MM.1S (cell line): ENCODE results near the gene SORCS2.

ENCODE experiments used
- DNase-seq: peaks from one replicate; pipeline ENCODE4 v3.0.0-alpha.2; 2015
- H2AFZ ChIP-seq: fragments of 300-600 bp; sonication (generic); 2 replicates; pipeline ENCODE4 v1.6.0; 2016; ENCODE audit warnings: antibody characterized with exemption, low read length
- H3F3A ChIP-seq: fragments of 300-600 bp; sonication (generic); 2 replicates; pipeline ENCODE4 v1.6.1; 2016; ENCODE audit warnings: mild to moderate bottlenecking, antibody characterized with exemption, low read length, moderate library complexity, mixed read lengths; ENCODE audit not compliant: insufficient read depth
- H3K27ac ChIP-seq: fragments of 300-600 bp; sonication (generic); 2 replicates; pipeline ENCODE4 v1.5.1; 2016; ENCODE audit warnings: mild to moderate bottlenecking, low read length
- H3K27me3 ChIP-seq: fragments of 300-600 bp; sonication (generic); replicated peaks from 2 replicates; pipeline ENCODE4 v1.6.0; 2016; ENCODE audit warnings: low read length; ENCODE audit not compliant: insufficient read depth
- H3K36me3 ChIP-seq: fragments of 300-600 bp; sonication (generic); replicated peaks from 2 replicates; pipeline ENCODE4 v1.6.1; 2016; ENCODE audit warnings: mild to moderate bottlenecking, low read length, mixed read lengths; ENCODE audit not compliant: insufficient read depth
- H3K4me1 ChIP-seq: fragments of 300-600 bp; sonication (generic); 2 replicates; pipeline ENCODE4 v1.6.1; 2016; ENCODE audit warnings: low read length, mixed read lengths
- H3K4me2 ChIP-seq: fragments of 300-600 bp; sonication (generic); 2 replicates; pipeline ENCODE4 v1.6.0; 2016; ENCODE audit warnings: low read depth, low read length
- H3K4me3 ChIP-seq: fragments of 300-600 bp; sonication (generic); 2 replicates; pipeline ENCODE4 v1.5.1; 2016; ENCODE audit warnings: low read length, mixed read lengths
- H3K79me2 ChIP-seq: fragments of 300-600 bp; sonication (generic); 2 replicates; pipeline ENCODE4 v1.6.1; 2016; ENCODE audit warnings: mixed run types, low read length, mixed read lengths
- H3K9ac ChIP-seq: fragments of 300-600 bp; sonication (generic); 2 replicates; pipeline ENCODE4 v1.6.1; 2016; ENCODE audit warnings: low read length, mixed read lengths
- H3K9me2 ChIP-seq: fragments of 300-600 bp; sonication (generic); replicated peaks from 2 replicates; pipeline ENCODE4 v1.6.1; 2016; ENCODE audit warnings: mild to moderate bottlenecking, low read length, mixed read lengths; ENCODE audit not compliant: insufficient read depth
- H3K9me3 ChIP-seq: fragments of 300-600 bp; sonication (generic); replicated peaks from 2 replicates; pipeline ENCODE4 v1.6.1; 2016; ENCODE audit warnings: mild to moderate bottlenecking, low read length, mixed read lengths; ENCODE audit not compliant: insufficient read depth
- H4K20me1 ChIP-seq: fragments of 300-600 bp; sonication (generic); 2 replicates; pipeline ENCODE4 v1.6.1; 2016; ENCODE audit warnings: mild to moderate bottlenecking, low read length, moderate library complexity, mixed read lengths; ENCODE audit not compliant: insufficient read depth
- EZH2 ChIP-seq: fragments of 300-600 bp; sonication (generic); optimal IDR thresholded peaks from 2 replicates; pipeline ENCODE3; 2017; ENCODE audit warnings: low read depth, mild to moderate bottlenecking, antibody characterized with exemption, low read length, mixed read lengths
- EZH2phosphoT487 ChIP-seq: fragments of 300-600 bp; sonication (generic); IDR thresholded peaks from 2 replicates; pipeline ENCODE4 v1.6.1; 2018; ENCODE audit warnings: antibody characterized with exemption, low read length
- TF ChIP-seq, protein P1 (sequence below): fragments of 300-600 bp; sonication (generic); IDR thresholded peaks from 2 replicates; pipeline ENCODE4 v1.5.1; 2016; ENCODE audit warnings: antibody characterized with exemption, low read length, mixed read lengths

Gene SORCS2

DNA sequence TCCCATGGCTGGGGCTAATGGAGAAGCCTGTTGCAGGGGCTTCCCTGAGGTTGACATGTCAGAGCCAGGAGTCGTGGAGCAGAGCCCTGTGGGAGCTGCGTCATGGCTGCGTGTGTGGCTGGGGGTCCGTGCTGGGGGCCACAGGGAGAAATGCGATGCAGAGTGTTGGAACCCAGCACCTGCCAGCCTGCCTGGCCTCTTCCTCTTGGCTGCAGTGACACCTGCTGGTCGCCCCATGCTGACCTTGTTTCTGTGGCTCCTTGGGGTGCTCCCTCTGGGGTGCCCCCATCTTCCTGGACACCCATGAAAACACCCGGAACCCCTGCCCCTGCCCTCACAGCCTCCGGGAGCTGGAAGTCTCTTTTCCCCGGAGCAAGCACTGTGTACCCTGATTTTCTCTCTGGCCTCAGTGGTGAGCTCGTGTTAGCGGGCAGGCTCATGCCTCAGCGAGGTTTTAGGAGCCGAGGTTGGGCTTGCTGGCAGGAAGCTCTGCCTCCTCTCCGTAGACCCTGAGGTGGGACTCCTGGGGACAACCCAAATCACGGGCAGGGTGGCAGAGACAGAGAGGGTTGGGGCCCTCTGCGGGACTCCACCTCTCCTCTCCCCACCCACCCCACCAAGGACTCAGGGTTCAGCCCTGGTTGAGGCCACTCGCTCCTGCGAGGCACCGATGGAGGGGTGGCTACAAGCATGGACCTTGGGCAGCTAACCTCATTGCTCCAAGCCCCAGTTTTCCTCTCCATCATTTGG is 103.7 kb downstream of the SORCS2 start:
- Histone ChIP-seq H3K36me3 (no peaks in the 10 kb centered on the region), H3K9ac (no peak overlapping the region), H2AFZ (no peak overlapping the region), H3K4me1 (no peaks in the 10 kb centered on the region), H3K9me3 (no peaks in the 10 kb centered on the region), H3K9me2 (no peaks in the 10 kb centered on the region), H3K4me3 (no peak overlapping the region), H3K4me2 (no peak overlapping the region), H3K27ac (no peak overlapping the region), H4K20me1 (no peaks in the 10 kb centered on the region), H3K27me3 (peaks cover 78% of the 10 kb centered on the region), H3F3A (no peaks in the 10 kb centered on the region), H3K79me2 (no peaks in the 10 kb centered on the region)
- TF ChIP-seq, protein P1, sequence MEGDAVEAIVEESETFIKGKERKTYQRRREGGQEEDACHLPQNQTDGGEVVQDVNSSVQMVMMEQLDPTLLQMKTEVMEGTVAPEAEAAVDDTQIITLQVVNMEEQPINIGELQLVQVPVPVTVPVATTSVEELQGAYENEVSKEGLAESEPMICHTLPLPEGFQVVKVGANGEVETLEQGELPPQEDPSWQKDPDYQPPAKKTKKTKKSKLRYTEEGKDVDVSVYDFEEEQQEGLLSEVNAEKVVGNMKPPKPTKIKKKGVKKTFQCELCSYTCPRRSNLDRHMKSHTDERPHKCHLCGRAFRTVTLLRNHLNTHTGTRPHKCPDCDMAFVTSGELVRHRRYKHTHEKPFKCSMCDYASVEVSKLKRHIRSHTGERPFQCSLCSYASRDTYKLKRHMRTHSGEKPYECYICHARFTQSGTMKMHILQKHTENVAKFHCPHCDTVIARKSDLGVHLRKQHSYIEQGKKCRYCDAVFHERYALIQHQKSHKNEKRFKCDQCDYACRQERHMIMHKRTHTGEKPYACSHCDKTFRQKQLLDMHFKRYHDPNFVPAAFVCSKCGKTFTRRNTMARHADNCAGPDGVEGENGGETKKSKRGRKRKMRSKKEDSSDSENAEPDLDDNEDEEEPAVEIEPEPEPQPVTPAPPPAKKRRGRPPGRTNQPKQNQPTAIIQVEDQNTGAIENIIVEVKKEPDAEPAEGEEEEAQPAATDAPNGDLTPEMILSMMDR: peak; percentile 36
- no peak for TF ChIP-seq EZH2
- DNase-seq: no peak

DNA sequence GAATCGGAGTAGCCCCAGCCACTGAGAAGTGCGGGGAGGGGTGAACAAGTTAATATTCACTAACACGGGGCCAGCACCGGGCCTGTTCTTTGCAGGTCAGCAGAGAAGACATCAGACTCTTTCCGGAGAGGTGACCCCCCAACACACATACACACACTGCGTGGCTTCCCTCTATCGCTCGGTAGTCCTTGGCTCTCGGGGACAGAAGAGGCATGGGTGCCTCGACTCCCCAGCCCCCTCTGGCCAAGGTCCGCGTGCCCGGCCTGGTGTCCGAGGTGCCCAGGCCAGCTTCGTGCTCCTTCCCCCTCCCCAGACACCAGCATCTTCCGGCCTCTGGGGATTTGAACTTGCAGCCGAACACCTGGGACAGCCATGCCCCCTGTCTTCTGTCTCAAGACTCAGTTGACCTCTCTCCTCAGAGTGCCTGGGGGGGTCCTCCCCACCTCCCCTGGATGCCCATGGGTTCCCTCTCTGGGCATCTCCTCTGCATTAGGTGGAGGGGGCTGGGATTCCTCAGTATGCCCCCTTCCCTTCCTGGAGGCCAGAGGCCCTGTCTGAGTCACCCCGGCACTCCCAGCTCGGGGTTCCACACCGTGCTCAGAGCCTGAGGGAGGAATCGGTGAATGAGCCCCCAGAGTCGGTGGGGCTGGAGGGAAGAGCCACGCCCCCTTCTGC is 104.5 kb downstream of the SORCS2 start:
- Histone ChIP-seq H3F3A (no peaks in the 10 kb centered on the region), H3K27ac (no peak overlapping the region), H4K20me1 (no peaks in the 10 kb centered on the region), H3K4me1 (no peaks in the 10 kb centered on the region), H3K4me2 (no peak overlapping the region), H3K9me2 (no peaks in the 10 kb centered on the region), H3K27me3 (peaks cover 78% of the 10 kb centered on the region), H2AFZ (no peak overlapping the region), H3K4me3 (no peak overlapping the region), H3K9ac (no peak overlapping the region), H3K36me3 (no peaks in the 10 kb centered on the region), H3K9me3 (no peaks in the 10 kb centered on the region), H3K79me2 (no peaks in the 10 kb centered on the region)
- DNase-seq: no peak
- TF ChIP-seq EZH2phosphoT487: no peak
- no peak for TF ChIP-seq EZH2
- TF ChIP-seq, protein P1: no peak

DNA sequence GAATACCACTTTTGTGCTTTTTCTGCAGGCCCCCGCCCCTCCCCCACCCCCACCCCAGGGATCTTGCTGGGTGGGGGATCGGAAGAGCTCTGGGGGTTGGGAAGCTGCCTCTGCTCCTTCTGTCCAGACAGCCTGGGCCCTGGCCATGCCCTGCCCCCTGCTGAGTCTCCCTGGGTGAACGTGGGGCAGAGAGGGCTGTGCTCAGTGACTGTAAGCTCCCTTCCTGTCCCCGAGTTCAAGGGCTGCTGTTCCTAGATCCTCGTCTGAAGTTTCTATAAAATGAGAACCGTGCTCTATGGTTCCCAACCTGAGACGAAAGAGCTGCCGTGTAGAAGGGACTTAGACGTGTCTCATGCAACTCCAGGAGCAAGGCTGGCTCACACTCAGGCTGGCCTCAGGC is 105.0 kb downstream of the SORCS2 start:
- no peaks in the 10 kb centered on the region for H3K4me1 ChIP-seq
- H3K27me3 ChIP-seq: peaks cover 78% of the 10 kb centered on the region
- H4K20me1 ChIP-seq: no peaks in the 10 kb centered on the region
- no peaks in the 10 kb centered on the region for H3K9me2 ChIP-seq
- H3K4me2 ChIP-seq: no peak overlapping the region
- TF ChIP-seq EZH2phosphoT487 (no peak), EZH2 (no peak)
- TF ChIP-seq, protein P1: no peak
- no peak overlapping the region for H3K9ac ChIP-seq
- no peaks in the 10 kb centered on the region for H3K79me2 ChIP-seq
- H3F3A ChIP-seq: no peaks in the 10 kb centered on the region
- no peak overlapping the region for H3K4me3 ChIP-seq
- no peak for DNase-seq
- no peaks in the 10 kb centered on the region for H3K36me3 ChIP-seq
- H2AFZ ChIP-seq: no peak overlapping the region
- no peaks in the 10 kb centered on the region for H3K9me3 ChIP-seq
- H3K27ac ChIP-seq: no peak overlapping the region
